Measurements from ENCODE around the gene NET1.

- no peak for TF ChIP-seq POLR2A (IDR thresholded peaks at IDR 0.05; ENCODE audit: low read length)
- TF ChIP-seq MYC (IDR thresholded peaks at IDR 0.05; ENCODE audit: borderline replicate concordance, low read length): no peak
- no peak for TF ChIP-seq JUNB (IDR thresholded peaks at IDR 0.05)
- TF ChIP-seq JUN (IDR thresholded peaks at IDR 0.05): no peak
- TF ChIP-seq RNF2 (IDR thresholded peaks at IDR 0.05; ENCODE audit: borderline replicate concordance, low read depth): no peak
- TF ChIP-seq CTCF (IDR thresholded peaks at IDR 0.05): no peak
Measured at GRCh38 chr10:5453749-5454489, 41.6 kb downstream of the NET1 start.
